Measurements from ENCODE around the gene FNDC3B.
"Not testable (repeated sequence)": the region's sequence is repeated elsewhere in the genome, so short reads cannot be mapped to it uniquely, and the experiment has no call there.

Gene FNDC3B

GRCh38 chr3:172355836-172356235, 316.5 kb downstream of the FNDC3B start:
- DNase-seq (ENCODE audit: low read depth in 2 of 2, low spot score in 1 of 2) = no peak

GRCh38 chr3:172356427-172356826, 317.0 kb downstream of the FNDC3B start:
- no peak for DNase-seq (ENCODE audit: low read depth in 2 of 2, low spot score in 1 of 2)

- DNase-seq (ENCODE audit: low read depth in 2 of 2, low spot score in 1 of 2) = no peak
Measured at GRCh38 chr3:172357850-172358754, 318.7 kb downstream of the FNDC3B start.

- no peak for DNase-seq (ENCODE audit: low read depth in 2 of 2, low spot score in 1 of 2)
Measured at GRCh38 chr3:172359231-172359630, 319.9 kb downstream of the FNDC3B start.

GRCh38 chr3:172359996-172360395, 320.6 kb downstream of the FNDC3B start:
- no peak for DNase-seq (ENCODE audit: low read depth in 2 of 2, low spot score in 1 of 2)

- no peak for DNase-seq (ENCODE audit: low read depth in 2 of 2, low spot score in 1 of 2)
Measured at GRCh38 chr3:172362583-172362982, 323.2 kb downstream of the FNDC3B start.

GRCh38 chr3:172364374-172365027, 325.1 kb downstream of the FNDC3B start:
- no peak for DNase-seq (ENCODE audit: low read depth in 2 of 2, low spot score in 1 of 2)

- DNase-seq (ENCODE audit: low read depth in 2 of 2, low spot score in 1 of 2) = no peak
Measured at GRCh38 chr3:172365028-172365567, 325.7 kb downstream of the FNDC3B start.

GRCh38 chr3:172367205-172368105, 328.1 kb downstream of the FNDC3B start:
- DNase-seq (ENCODE audit: low read depth in 2 of 2, low spot score in 1 of 2) = no peak

- not testable (repeated sequence) for DNase-seq (ENCODE audit: low read depth in 2 of 2, low spot score in 1 of 2)
Measured at GRCh38 chr3:172368556-172368955, 329.2 kb downstream of the FNDC3B start.

GRCh38 chr3:172369590-172370259, 330.3 kb downstream of the FNDC3B start:
- DNase-seq (ENCODE audit: low read depth in 2 of 2, low spot score in 1 of 2) = no peak

- DNase-seq (ENCODE audit: low read depth in 2 of 2, low spot score in 1 of 2) = no peak
Measured at GRCh38 chr3:172370419-172370818, 331.0 kb downstream of the FNDC3B start.

GRCh38 chr3:172371544-172371943, 332.2 kb downstream of the FNDC3B start:
- no peak for DNase-seq (ENCODE audit: low read depth in 2 of 2, low spot score in 1 of 2)

- no peak for DNase-seq (ENCODE audit: low read depth in 2 of 2, low spot score in 1 of 2)
Measured at GRCh38 chr3:172372895-172373294, 333.5 kb downstream of the FNDC3B start.

GRCh38 chr3:172373912-172374311, 334.5 kb downstream of the FNDC3B start:
- no peak for DNase-seq (ENCODE audit: low read depth in 2 of 2, low spot score in 1 of 2)

GRCh38 chr3:172375206-172375850, 335.9 kb downstream of the FNDC3B start:
- no peak for DNase-seq (ENCODE audit: low read depth in 2 of 2, low spot score in 1 of 2)

GRCh38 chr3:172376402-172376801, 337.0 kb downstream of the FNDC3B start:
- DNase-seq (ENCODE audit: low read depth in 2 of 2, low spot score in 1 of 2) = no peak

- DNase-seq (ENCODE audit: low read depth in 2 of 2, low spot score in 1 of 2) = no peak
Measured at GRCh38 chr3:172376881-172377280, 337.5 kb downstream of the FNDC3B start.

- DNase-seq (ENCODE audit: low read depth in 2 of 2, low spot score in 1 of 2) = no peak
Measured at GRCh38 chr3:172378439-172378838, 339.1 kb downstream of the FNDC3B start.

GRCh38 chr3:172379372-172379771, 340.0 kb downstream of the FNDC3B start:
- DNase-seq (ENCODE audit: low read depth in 2 of 2, low spot score in 1 of 2) = no peak

Measured in stimulated activated CD8-positive, alpha-beta memory T cell treated with anti-CD3 and anti-CD28 coated beads, Interleukin-4, amount 100 ng/mL, for 1 hour (primary cell).